ENCODE measurements around the gene SEPTIN8.

SEPTIN8 gene

GRCh38 chr5:132782101-132782500 is 5.1 kb upstream of the SEPTIN8 start:
- TF ChIP-seq TAF1 (IDR thresholded peaks at IDR 0.05; ENCODE audit: borderline replicate concordance, insufficient read depth, low read length) (no peak), SIN3A (IDR thresholded peaks at IDR 0.05; ENCODE audit: borderline replicate concordance, insufficient read depth, low read length) (no peak), FOXP2 (optimal IDR thresholded peaks at IDR 0.05; ENCODE audit: borderline replicate concordance, extremely low read depth, extremely low read length, insufficient read depth) (no peak)

GRCh38 chr5:132781029-132781428 is 4.0 kb upstream of the SEPTIN8 start:
- TF ChIP-seq POLR2AphosphoS5 (IDR thresholded peaks at IDR 0.05; ENCODE audit: low read depth, low read length) (no peak), TAF1 (IDR thresholded peaks at IDR 0.05; ENCODE audit: borderline replicate concordance, insufficient read depth, low read length) (no peak), SIN3A (IDR thresholded peaks at IDR 0.05; ENCODE audit: borderline replicate concordance, insufficient read depth, low read length) (no peak), FOXP2 (optimal IDR thresholded peaks at IDR 0.05; ENCODE audit: borderline replicate concordance, extremely low read depth, extremely low read length, insufficient read depth) (no peak)
- TF ChIP-seq, protein P1, sequence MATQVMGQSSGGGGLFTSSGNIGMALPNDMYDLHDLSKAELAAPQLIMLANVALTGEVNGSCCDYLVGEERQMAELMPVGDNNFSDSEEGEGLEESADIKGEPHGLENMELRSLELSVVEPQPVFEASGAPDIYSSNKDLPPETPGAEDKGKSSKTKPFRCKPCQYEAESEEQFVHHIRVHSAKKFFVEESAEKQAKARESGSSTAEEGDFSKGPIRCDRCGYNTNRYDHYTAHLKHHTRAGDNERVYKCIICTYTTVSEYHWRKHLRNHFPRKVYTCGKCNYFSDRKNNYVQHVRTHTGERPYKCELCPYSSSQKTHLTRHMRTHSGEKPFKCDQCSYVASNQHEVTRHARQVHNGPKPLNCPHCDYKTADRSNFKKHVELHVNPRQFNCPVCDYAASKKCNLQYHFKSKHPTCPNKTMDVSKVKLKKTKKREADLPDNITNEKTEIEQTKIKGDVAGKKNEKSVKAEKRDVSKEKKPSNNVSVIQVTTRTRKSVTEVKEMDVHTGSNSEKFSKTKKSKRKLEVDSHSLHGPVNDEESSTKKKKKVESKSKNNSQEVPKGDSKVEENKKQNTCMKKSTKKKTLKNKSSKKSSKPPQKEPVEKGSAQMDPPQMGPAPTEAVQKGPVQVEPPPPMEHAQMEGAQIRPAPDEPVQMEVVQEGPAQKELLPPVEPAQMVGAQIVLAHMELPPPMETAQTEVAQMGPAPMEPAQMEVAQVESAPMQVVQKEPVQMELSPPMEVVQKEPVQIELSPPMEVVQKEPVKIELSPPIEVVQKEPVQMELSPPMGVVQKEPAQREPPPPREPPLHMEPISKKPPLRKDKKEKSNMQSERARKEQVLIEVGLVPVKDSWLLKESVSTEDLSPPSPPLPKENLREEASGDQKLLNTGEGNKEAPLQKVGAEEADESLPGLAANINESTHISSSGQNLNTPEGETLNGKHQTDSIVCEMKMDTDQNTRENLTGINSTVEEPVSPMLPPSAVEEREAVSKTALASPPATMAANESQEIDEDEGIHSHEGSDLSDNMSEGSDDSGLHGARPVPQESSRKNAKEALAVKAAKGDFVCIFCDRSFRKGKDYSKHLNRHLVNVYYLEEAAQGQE (IDR thresholded peaks at IDR 0.05; ENCODE audit: insufficient read depth in 1 of 2, low read depth in 2 of 2, low read length in 2 of 2), result no peak

DNA sequence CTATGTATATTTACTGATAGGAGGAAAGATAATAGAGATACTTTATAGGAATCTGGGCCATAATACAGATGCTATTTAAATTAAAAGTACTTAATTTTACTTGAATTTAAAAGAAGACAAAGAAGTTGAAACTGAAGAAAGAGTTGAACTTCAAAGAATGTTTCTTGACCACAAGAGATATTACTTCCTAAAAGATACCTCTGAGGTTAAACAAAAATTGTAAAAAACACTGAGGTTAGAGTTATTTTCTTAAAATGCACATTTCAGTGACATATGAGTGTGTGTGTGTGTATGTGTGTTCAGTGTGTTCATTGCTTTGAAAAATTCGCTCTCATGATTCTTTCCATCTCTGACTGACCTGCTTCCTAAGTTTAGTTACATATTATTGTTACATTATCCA is 3.5 kb upstream of the SEPTIN8 start:
- TF ChIP-seq SIN3A (IDR thresholded peaks at IDR 0.05; ENCODE audit: borderline replicate concordance, insufficient read depth, low read length) (no peak), TAF1 (IDR thresholded peaks at IDR 0.05; ENCODE audit: borderline replicate concordance, insufficient read depth, low read length) (no peak), FOXP2 (optimal IDR thresholded peaks at IDR 0.05; ENCODE audit: borderline replicate concordance, extremely low read depth, extremely low read length, insufficient read depth) (no peak), POLR2AphosphoS5 (IDR thresholded peaks at IDR 0.05; ENCODE audit: low read depth, low read length) (no peak)
- TF ChIP-seq, protein P1 (IDR thresholded peaks at IDR 0.05; ENCODE audit: insufficient read depth in 1 of 2, low read depth in 2 of 2, low read length in 2 of 2), result no peak

DNA sequence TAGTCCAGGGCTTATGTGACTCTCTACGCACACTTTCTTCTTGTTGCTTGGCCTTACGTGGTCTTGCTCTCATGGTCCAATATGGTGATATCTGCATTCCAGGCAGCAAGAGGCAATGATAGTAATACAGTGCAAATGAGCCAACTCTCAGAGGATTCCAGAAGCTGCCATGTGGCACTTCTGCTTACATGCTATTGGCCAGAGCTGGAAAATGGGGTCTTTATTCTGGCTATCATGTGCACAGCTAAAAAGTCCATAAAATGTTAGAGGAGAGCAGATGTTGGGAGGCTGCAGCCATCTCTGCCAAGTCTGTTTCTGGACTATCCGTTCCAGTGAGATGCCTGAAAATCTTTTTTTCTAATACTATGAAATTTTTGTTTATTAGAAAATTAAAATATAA is 2.9 kb upstream of the SEPTIN8 start:
- TF ChIP-seq, protein P1 (IDR thresholded peaks at IDR 0.05; ENCODE audit: insufficient read depth in 1 of 2, low read depth in 2 of 2, low read length in 2 of 2), result no peak
- TF ChIP-seq FOXP2 (optimal IDR thresholded peaks at IDR 0.05; ENCODE audit: borderline replicate concordance, extremely low read depth, extremely low read length, insufficient read depth) (no peak), SIN3A (IDR thresholded peaks at IDR 0.05; ENCODE audit: borderline replicate concordance, insufficient read depth, low read length) (no peak), POLR2AphosphoS5 (IDR thresholded peaks at IDR 0.05; ENCODE audit: low read depth, low read length) (no peak), TAF1 (IDR thresholded peaks at IDR 0.05; ENCODE audit: borderline replicate concordance, insufficient read depth, low read length) (no peak)

DNA sequence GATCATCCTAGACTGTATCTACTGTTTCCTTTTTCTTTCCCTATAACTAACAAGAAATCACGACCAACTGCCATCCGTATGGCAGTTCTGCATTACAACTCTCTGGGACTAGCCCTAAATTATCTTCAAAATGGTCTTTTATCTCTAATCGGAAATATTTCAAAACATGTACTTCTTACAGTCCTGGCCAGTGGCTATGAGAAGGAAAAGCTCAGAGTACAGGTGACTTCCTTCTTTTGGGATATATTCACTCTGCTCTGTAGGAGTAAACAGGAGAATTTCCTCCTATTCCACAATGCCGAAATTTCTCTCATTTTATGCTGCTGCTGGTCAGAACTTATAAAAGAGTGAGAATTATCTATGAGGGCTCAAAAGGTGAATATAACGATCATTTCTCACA is 1.8 kb upstream of the SEPTIN8 start:
- TF ChIP-seq FOXP2 (optimal IDR thresholded peaks at IDR 0.05; ENCODE audit: borderline replicate concordance, extremely low read depth, extremely low read length, insufficient read depth), result no peak
- TF ChIP-seq, protein P1 (IDR thresholded peaks at IDR 0.05; ENCODE audit: insufficient read depth in 1 of 2, low read depth in 2 of 2, low read length in 2 of 2), result no peak

Data from PFSK-1 (cell line).